Hematopoietic multipotent progenitor cell treated with erythropoietin and hydrocortisone succinate and interleukin-3 and kit ligand, for 17 days (in vitro differentiated cells): Measurements from ENCODE around the gene ANKRD33B.
"Not testable (repeated sequence)": the region's sequence is repeated elsewhere in the genome, so short reads cannot be mapped to it uniquely, and the experiment has no call there.

Experiments
- DNase-seq: peaks from one replicate; pipeline ENCODE4 v3.0.0-alpha.2; 2015; ENCODE audit warnings: low spot score

Gene ANKRD33B

DNA sequence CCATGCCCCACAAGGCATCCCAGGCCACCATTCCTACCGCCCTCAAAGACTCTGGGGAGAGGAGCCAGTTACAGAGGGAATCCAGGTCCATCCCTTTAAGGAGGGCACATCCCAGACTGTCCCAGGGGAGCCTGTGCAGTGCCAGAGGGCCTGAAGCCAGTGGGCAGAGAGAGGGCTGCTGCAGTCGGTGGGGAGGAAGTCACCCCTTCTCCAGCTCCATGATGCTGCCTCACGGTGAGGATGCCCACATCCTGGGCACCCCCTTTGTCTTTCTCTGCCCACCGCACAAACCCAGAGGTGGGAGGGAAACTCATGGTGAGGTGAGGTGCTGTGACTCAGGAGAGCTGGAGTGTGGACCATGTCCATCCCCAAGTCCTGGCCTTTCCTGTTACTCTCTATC, 26.2 kb upstream of the ANKRD33B start:
- DNase-seq, result no peak

DNA sequence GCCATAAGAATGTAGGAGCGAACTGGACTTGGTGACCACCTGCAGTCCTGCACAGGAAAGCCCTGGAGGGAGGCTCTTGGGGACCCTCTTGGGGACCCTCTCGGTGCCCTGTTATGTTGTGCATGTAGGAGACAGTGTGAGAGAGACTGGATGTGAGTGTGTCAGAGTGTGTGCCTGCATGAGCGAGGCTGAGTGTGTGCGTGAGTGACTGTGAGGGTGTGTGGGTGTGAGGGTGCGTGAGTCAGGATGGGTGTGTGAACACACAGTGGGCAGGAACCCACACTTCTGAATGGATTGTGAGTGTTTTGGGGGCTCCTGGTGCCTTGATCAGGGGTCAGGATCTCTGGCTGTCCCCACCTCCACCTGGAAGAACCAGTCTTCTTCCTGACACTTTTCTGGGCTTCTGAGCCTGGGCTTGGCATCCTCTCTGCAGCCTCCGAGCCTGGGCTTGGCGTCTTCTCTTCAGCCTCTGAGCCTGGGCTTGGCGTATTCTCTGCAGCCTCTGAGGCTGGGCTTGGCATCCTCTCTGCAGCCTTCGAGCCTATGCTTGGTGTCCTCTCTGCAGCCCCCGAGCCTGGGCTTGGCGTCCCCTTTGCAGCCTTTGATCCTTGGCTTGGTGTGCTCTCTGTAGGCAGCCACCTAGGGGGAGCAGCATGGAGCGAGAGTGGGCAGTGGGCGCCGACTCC, 25.6 kb upstream of the ANKRD33B start:
- DNase-seq, result no peak

DNA sequence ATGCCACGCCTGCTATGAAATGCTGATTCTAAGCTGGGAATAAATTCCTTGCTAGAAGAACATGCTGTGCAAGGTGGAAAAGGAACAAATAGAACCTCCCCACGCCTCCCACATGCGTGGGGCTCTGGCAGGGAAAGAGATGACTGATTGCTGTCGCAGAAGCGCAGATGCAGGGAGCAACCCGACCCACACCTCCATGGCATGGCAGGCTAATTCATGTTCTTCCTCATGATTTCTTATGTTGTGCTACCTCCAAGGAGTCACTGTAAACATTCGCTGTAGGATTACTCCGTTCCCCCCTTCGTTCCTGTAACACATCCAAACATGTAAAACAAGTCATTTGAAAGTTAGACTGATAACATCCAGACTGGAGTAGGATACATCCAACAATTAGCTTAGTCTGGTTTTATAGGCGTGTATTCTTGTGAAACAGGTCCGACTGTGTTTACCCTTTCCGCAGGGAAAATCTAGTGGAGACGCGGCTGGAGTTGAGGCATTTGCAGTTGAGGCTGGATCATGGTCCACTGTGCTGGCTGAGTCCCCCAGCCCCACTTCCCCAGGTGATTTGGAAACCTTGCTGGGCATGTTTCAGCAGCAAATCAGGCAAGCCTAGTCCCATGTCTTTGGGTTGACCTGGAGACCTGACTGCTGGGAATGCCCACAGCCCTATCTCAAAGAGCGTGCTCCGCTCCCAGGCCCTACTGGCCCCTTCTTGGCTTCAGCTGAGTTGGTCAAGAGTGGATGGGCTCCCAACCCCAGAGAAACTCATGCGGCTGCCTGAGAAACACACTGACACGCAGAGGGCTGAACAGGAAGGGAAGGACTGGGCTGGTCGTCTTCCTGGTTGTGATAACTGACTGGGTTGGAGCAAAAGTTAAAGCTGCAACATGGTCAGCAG, 24.8 kb upstream of the ANKRD33B start:
- no peak for DNase-seq

DNA sequence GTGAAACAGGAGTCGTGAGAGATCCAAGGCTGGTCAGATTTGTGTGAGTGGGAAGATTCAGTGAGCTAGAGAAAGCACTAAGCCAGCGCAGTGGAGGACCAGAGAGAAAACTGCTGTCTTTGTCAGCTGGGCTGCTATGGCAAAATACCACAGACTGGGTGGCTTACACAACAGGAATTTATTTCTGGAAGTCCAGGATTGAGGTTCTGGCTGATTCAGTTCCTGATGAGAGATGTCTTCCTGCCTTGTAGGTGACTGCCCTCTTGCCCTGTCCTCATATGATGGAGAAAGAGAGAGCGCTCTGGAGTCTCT, 24.2 kb upstream of the ANKRD33B start:
- DNase-seq, result no peak

DNA sequence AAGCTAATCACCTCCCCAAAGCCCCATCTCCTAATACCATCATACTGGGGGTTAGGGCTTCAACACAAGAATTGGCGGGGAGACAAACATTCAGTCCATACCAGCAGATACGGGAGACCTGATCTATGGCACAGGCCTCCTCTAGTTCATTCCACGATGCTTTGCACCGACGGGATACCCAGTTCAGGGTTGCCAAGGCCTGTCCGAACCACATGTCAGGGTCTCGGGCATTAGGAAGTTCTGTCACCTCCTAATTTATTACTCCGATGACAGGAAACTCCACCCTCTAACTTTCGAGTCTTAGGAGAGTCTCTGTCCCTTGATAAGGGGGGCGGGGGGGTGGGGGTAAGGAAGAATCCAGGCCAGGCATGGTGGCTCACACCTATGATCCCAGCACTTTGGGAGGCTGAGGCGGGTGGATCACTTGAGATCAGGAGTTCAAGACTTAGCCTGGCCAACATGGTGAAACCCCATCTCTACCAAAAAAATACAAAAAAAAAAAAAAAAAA, 23.8 kb upstream of the ANKRD33B start:
- no peak for DNase-seq

DNA sequence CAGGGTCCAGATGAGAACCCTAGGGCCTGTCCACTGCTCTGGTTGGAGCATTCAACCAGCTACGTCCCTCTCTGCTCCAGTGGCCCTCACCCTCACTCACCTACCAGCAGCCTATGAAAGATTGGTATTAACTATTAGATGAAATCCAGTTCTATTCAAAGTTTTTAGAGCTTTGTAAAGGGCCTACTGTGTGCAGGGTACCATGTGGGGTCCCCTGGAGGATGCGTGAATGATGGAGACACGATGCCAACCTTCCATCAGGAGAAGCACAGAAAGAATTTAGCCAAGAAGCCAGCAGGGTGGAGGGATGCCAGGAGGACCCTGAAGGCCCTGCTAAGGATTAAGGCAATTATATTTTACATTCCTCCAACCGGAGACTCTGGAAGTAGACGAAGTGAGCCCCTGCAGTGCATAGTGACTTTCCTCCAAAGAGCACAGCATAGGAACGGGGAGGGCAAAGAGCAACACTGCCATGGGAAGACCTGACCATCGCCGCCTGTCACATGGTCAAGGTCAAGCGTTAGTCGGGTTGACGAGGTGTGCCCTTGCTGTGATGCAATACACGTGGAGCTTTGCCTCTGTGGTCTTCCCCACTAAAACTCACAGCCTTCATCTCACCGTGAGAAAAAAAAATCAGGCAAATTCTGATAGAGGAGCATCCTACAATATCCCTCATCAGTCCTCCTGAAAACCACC, 22.8 kb upstream of the ANKRD33B start:
- no peak for DNase-seq

DNA sequence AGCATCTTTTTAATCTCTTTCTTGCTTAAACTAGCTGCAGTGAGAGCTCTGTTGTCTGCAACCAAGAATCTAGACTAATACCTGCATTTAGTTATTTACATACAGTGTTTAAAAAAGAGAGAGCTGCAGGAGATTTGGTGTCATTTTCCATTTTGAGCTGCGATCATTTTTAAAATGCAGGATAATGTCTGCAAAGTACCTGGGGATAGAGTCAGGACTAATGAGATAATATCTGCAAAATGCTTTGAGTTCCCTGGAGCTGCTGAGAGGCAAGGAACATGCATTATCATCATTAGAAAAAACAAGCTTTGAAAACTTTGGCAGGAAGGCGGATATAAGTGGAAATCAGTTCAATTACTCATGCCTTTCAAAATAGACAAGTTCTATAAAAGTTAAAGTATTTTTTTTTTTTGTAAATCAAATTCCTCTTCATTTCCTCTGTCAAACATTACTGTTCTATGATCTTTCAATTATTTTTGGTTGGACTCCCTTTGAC, 21.8 kb upstream of the ANKRD33B start:
- no peak for DNase-seq

DNA sequence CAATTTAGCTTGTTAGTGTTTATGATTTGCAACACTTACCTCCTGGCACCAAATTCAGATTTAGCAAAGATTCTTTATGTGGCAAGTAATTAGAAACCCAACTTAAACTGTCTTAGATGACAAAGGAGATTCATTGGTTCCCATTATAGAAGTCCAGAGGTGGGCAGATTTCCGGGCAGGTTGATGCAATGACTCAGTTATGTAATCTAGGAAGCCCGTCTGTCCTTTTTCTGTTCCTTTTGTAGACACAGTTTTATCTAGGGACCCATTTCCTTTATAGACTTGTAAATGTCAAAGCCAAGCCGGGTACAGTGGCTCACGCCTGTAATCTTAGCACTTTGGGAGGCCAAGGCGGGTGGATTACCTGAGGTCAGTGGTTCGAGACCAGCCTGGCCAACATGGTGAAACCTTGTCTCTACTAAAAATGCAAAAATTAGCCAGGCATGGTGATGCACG, 20.3 kb upstream of the ANKRD33B start:
- no peak for DNase-seq

DNA sequence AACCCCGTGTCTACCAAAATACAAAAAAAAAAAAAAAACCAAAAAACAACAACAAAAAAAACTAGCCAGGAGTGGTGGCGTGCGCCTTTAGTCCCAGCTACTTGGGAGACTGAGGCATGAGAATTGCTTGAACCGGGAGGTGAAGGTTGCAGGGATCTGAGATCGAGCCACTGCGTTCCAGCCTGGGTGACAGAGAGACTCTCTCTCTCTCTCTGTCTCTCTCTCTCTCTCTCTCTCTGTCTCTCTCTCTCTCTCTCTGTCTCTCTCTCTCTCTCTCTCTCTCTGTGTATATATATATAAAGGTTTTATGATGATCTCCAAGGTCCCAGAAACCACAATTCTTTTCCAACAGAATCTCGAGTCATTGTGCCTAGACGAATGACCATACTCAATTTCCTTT, 18.8 kb upstream of the ANKRD33B start:
- DNase-seq, result no peak

DNA sequence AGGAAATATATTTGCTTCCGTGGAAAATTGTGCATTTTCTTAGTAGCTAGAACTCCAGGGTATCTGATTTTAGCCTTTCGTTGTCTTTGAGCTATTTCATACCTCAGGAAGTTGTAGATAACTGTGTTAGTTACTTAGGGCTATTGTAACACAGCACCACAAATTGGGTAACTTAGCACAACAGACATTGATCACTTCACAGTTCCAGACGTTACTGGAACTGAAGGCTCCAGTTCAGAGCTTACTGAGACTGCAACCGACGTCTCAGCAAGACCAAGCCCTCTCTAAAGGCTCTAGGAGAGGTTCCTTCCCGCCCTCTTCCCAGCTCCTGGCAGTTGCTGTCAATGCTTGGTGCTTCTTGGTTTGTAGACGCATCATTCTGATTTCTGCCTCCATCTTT, 17.7 kb upstream of the ANKRD33B start:
- no peak for DNase-seq

DNA sequence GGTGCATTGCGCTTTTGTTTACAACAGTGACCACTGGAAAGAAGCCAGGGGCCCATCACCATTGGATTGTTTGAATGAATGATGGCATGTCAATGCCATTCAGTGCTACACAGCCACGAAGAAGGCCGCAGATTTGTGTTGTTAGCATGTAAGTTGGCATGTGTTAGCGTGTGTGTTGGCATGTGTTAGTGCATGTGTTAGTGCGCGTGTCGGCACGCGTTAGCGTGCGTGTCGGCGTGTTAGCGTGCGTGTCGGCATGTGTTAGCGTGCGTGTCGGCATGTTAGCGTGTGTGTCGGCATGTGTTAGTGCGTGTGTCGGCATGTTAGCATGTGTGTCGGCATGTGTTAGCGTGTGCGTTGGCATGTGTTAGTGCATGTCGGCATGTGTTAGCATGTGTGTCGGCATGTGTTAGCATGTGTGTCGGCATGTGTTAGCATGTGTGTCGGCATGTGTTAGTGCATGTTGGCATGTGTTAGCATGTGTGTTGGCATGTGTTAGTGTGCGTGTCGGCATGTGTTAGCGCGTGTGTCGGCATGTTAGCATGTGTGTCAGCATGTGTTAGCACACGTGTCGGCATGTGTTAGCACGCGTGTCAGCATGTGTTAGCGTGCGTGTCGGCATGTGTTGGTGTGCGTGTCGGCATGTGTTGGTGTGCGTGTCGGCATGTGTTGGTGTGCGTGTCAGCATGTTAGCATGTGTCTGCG, 15.3 kb upstream of the ANKRD33B start:
- no peak for DNase-seq

DNA sequence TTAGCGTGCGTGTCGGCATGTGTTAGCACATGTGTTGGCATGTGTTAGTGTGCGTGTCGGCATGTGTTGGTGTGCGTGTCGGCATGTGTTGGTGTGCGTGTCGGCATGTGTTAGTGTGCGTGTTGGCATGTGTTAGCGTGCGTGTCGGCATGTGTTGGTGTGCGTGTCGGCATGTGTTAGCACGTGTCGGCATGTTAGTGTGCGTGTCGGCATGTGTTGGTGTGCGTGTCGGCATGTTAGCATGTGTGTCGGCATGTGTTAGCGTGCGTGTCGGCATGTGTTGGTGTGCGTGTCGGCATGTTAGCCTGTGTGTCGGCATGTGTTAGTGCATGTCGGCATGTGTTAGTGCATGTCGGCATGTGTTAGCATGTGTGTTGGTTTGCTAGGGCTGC, 14.8 kb upstream of the ANKRD33B start:
- DNase-seq, result not testable (repeated sequence)

DNA sequence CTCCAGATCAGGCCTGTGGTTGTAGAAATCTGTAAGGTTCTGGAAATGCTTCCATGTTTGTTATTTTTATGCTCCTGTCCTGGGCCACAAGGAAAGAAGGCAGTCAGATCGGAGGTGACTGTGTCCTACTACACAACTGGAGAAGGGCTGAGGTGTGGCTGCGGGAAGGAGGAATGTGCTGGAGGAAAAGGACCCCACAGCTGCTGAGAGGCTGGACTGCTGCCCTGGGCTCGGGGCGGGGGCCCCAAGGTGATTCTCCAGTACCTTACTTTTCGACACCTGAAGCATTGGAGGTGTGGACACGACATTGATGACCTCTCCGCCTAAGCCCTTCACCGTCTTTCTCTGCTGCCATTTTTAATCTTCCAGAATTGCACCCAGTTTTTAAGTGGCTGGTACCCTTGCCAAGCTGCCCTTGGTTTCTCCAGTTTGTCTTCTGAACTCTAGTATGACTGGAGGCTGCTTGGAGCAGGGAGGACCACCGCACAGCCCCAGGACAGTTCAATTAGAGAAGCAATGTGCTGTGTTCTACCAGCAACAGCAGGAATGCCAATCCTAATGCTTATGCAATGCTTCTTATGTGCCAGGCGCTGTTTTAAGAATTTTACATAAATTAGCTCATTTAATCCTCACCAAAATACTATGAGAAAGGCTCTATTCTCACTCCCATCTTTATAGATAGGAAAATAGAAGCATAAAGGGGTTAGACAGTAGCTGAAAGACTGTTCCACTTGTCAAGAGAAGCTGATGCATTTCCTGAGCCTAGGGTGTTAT, 13.5 kb upstream of the ANKRD33B start:
- DNase-seq, result no peak

DNA sequence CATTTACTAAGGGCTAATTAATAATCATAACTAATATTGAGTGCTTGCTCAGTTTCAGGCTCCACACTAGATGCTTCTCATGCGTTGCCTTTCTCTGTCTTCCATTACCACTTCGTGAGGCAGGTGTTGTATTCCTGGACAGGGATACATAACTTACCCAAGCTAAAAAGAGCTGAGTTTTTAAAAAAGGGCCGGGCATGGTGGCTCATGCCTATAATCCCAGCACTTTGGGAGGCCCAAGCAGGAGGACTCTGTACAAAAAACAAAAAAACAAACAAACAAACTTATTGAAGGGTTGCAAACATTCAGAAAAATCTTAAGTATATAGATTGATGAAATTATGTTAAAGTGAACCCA, 12.1 kb upstream of the ANKRD33B start:
- no peak for DNase-seq

DNA sequence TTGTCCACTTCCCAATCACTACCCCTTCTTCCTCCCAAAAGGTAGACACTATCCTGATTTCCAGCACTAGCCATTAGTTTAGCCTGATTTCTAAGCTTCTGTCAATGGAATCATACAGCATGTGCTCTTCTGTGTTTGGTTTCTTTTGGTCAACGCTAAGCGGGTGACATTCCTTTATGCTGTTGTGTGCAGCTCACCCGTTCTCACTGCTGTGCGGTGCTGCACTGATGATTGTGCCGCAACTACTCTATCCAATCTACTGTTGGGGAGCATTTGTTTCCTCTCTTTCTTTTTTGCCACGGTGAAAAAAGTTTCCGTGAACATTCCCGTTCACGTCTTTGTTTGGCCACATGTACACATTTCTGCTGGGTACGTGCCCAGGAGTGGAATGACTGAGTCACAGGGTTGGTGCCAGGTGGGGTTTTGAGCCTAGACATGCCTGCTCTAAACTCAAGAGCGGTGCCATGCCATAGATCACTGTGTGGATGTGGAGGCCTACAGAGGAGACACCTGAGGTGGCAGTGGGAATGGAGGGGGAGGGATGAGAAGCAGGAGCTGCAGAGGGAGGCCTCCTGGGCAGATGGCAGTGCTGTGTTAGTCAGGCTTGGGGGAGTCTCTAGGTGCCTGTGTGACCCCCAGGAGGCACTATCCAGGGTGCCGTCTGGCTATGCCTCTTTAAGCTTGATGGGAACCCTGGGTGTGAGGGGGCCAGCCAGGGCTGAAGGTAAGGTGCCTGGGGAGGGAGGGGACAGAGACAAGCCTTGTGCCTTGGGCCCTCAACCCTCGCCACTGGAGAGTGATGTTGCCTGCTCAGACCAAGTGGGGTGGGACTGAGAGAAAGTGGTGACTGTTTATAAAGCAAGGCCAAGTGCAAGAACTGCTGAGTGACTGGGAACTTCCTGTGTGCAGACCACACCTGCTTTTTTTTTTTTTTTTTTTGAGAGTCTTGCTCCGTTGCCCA, 11.4 kb upstream of the ANKRD33B start:
- no peak for DNase-seq

DNA sequence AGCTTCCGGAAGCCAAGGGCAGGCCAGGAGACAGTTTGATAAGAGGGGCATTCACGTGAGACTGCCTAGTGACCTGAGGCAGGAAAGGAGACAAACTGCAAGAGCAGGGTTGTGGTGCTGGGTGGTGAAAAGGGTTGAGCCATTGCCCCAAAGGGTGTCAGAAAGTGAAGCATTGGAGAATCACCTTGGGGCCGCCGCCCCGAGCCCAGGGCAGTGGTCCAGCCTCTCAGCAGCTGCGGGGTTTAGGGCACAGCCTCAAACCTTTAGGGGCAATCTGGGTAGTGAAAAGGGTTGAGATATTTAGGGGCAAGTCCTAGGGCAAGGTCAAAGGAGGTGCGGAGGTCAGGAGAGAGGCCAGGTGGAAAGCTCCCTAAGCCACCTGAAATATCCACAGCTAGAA, 10.4 kb upstream of the ANKRD33B start:
- no peak for DNase-seq

DNA sequence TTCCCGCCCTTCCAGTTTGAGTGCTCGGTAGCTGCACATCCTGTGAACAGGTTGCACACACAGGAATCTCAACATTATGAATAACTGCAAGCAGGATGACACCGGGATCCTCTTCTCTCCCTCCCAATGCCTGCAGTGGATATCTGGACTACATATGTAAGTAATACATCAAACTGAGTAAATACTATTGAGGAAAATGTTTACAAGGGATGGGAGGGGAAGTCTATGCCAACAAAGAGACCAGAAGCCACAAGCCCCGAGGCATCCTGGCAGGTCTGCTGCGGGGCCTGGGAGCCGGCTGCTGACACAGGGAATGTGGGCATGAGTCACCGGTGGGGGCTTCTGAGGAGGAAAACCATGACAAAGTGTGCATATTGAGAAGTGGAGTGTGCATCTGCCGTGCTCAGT, 8.6 kb upstream of the ANKRD33B start:
- no peak for DNase-seq

DNA sequence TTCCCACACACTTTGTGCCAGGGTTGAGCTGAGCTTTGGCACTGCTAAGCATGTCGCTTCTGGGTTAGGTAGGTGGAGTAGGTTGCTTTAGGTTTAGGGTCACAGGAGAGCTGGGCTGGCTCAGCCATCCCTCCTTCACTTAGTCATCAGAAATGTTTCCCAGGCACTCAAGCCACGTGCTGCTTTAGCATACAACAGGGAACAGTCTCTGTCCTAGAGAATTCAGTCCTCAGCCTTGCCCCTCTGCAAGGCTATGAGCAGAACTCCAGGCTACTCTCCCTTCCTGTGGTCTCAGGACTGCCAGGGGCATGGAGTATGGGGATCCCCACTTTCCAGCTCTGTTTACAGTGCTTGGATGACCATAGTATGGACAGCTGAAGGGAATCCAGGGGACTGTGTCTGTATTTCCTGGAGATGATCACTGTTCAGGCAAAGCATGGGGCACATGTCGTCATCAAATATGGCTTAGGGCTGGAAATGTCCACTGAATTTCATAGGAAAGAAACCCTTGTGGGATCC, 7.5 kb upstream of the ANKRD33B start:
- DNase-seq, result no peak

DNA sequence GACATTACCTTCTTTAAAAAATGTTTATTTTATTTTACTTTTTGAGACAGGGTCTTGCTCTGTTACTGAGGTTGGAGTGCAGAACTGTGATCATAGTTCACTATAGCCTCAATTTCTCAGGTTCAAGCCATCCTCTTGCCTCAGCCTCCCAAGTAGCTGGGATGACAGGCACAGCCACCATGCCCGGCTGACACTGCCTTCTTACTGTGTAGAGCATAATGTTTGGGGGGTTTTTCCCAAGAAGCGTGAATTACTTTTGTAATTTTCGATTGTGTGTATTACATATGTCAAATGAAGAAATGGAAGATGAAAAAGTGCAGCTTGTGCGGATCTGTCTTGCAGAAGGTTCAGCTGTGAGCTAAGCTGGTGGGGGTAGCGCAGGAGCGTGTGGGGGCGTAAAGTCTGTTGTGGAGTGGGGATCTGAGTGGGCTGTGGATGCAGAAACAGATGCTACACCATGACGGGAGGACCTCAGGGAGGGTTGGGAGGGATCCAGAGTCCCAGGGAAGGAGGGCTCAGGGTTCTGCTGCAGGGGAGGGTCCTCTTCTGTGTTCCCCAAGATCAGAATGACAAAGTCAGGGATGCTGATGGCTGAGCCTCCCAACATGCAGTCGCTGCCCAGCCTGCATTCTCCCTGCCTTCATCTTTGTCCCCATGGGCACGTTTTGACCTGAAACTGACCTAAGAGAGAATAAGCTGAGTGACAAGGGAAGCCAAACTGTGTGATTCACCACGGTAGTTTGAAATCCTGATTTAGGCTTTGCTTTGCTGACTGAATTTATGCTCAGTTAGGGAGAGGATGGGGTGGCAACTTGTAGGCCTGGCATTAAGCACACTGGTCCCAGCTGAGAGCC, 6.8 kb upstream of the ANKRD33B start:
- no peak for DNase-seq
